Measurements from ENCODE around the gene ATP1A1.

Gene ATP1A1

DNA sequence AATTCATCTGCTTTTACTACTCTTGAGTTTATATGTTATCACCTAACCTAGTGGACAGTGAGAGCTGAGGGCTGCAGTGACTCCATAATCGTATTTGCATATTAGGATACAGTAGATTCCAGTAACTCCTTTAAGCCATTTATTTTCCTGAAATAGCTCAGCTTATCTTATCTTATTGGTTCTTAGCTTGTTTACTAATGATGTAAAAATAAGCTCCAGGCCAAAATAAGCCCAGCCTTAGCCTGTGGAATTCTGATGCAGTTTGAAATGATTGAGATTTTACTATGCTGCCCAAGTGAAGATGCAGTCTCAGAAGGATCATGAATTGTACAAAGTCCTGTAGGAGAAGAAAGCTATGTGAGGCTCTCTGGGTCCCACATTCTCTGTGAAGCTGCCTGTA, 18.1 kb downstream of the ATP1A1 start:
- DNase-seq, result no peak
- no peak for ATAC-seq

DNA sequence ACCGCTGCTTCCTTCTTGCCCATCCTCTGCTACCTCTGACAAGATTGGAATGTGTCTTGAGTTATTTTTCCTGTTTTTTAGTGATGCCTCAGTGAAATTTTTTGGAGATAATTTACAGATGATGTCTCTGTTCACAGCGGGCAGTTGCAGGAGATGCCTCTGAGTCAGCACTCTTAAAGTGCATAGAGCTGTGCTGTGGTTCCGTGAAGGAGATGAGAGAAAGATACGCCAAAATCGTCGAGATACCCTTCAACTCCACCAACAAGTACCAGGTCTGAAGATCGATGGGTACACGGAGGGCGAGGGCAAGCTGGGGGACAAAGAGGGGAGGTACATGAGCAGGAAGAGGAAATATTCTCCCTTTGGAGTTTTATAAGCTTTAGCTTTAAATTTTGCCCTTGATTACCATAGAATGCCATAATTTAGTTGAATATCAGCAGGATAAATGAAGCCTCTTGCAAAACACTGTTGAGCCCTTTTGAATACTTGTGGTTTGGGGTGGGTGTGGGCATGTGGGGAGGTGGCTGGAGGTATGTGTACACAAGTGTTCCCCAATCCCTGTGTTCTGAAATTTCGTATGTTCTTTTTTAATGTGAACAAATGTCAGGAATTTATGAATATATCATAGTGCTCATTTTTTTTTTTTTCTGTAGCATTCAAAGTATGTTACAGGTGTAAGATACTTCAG, 19.8 kb downstream of the ATP1A1 start:
- no peak for ATAC-seq

DNA sequence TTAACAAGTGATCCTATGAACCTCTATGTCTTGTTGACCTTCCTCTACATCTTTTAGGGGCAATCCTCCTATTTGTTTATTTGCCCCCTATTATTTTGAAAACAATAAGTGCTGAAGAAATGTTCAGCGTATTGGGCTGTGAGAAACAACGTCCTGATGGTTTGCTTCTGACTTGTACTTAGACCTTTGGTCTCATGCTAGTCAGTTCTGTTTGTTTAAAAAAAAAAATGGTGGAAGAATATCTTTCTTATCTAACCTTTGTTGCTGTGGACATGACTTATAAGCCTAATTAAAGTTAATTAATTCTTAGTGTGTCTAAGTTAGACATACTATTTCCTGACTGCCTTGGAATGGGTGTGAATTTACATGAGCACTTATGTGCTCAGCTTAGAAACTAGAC, 20.7 kb downstream of the ATP1A1 start:
- DNase-seq (no peak), ATAC-seq (no peak)

More for the DNA sequence above, 19.8 kb downstream of the ATP1A1 start:
- DNase-seq, result no peak

DNA sequence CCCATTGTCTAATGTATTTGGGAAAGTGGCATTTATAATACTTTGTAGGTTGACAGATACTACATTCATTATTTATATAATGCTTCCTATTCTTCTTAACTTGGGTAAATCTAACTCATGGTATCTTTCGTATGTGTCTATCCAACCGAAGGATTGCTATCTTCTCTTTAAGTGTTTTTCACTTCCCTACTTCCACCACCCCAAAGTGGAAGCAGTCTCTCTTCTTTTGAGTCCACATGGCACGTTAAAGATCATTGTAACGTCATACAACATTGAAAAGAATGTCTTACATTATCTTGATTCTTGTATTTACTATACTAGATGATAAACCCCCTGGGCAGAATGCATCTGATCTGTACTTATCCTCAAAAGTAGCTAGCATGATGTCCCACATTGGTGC, 21.2 kb downstream of the ATP1A1 start:
- DNase-seq (no peak), ATAC-seq (no peak)

DNA sequence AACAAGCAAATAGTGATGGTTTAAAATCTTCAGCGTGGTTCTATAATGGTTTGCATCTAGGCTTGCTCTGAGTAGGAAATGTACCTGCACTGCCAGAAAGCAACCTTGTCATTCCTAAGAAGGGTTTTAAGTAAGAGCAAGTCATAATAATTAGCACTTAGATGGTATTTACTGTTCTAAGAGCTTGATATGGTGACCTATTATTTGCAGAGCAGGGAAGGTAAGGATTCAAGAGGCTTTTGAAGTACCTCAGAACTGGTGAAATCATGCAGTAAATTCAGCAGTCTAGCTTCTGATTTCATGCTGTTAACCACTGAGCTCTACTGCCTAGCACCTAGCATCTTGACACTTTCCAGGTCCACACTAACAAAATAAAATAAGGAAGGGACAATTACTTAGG, 23.7 kb downstream of the ATP1A1 start:
- ATAC-seq (no peak), DNase-seq (no peak)

DNA sequence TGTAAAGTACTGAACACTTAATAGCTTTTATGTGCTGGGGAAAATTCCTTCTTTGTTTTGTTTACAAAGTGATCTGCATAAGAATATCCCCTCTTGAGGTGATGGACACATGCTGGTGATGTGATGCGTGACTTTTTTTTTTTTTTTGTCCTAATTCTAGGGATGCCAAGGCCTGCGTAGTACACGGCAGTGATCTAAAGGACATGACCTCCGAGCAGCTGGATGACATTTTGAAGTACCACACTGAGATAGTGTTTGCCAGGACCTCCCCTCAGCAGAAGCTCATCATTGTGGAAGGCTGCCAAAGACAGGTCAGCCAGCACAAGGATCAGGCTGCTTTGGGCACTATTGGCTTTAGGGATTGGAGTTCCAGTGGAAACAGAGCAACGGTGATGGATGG, 24.7 kb downstream of the ATP1A1 start:
- no peak for DNase-seq
- ATAC-seq, result no peak

DNA sequence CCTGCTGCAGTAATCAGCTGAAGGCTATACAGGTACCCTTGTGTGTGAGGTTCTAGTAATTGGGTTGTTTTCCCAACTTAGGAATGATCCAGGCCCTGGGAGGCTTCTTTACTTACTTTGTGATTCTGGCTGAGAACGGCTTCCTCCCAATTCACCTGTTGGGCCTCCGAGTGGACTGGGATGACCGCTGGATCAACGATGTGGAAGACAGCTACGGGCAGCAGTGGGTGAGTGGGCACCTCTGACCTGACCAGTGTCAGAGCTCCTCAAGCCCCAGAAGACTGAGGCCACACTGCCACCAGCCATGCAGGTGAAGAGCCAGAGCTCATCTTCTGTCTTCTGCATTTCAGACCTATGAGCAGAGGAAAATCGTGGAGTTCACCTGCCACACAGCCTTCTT, 27.7 kb downstream of the ATP1A1 start:
- no peak for DNase-seq
- no peak for ATAC-seq

DNA sequence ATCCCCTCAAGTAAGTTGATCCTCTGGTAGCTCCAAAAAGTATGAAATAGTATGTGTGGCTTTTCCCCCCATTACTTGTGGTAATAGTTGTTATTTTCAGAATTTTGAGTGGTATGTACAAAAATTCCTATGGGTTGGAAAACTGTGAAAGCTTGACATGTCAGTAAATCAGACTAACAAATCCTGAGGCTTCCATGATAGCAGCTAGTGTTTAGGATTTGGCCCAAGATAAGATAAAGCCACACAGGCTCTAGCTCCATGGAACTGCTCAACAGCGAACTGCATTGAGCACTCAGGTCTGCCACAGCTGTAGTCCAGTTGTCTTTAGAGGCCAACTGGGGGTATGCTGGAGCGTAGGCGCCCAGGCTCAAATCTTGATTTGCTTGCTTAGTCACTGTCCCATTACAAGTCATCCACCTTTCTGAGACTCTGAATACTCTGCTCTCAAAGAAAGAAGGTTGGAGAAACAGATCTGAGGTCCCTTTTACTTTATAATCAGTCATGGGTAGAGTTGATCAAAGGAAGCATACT, 28.7 kb downstream of the ATP1A1 start:
- ATAC-seq (no peak), DNase-seq (no peak)

DNA sequence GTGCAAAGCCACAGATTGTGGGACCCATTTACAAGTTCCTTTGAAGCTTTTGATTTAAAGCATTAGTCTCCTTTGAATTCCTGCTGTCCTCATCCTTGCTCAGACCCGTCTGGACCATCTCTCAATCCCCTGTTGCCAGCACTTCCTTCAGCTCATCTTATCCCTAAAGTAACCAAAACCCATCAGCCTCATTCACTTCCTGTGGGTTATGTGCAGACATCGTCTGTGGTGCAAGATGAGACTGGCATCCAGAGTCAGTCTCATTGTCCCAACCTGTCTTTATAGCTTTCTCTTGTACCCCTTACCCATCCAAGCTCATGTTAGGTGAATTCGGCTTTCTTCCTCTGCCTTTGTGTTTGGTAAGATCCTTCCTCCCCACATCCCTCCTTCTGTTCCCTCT, 29.3 kb downstream of the ATP1A1 start:
- ATAC-seq (no peak), DNase-seq (no peak)

DNA sequence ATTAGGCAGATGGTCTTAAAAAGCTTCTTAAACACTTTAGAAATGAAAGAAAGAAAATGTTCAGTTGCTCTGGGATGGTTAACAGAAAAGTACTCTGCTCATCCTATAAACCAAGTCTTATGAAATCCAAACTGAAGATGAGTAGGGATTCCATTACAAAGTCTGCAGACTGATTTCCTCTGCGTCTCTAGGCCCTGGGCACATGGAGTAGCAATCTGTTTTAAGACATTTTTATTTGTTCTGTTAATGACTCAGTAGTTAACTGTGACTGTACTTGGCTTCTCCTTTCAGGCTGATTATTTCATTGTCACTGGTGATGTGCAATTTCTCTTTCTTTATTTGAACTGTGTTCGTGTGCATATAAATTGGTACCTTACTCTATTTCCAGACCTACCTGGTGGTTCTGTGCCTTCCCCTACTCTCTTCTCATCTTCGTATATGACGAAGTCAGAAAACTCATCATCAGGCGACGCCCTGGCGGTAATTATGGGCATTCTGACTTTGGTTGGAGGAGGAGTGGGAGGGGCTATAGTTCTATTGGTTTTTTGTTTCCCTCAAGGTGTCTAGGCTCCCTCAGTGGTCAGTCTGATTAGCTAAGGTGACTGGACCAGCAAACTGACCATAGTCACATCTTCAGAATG, 30.6 kb downstream of the ATP1A1 start:
- DNase-seq (no peak), ATAC-seq (no peak)

DNA sequence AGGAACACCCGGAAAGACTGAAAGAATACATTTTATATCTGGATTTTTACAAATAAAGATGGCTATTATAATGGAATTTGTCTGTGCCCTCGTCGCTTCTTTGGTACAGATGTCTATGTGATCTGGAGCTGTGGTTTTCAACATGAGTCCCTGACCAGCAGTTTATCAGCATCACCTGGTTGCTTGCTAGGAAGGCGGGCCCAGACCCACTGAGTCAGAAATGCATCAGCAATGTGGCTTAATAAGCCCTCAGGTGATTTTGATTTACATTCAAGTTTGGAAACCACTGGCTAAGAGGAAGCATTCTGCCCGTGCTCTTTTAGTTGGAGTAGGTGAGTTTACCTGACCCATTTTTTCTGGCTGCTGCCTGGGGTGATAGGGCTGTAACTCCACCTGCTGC, 31.7 kb downstream of the ATP1A1 start:
- no peak for DNase-seq
- no peak for ATAC-seq

DNA sequence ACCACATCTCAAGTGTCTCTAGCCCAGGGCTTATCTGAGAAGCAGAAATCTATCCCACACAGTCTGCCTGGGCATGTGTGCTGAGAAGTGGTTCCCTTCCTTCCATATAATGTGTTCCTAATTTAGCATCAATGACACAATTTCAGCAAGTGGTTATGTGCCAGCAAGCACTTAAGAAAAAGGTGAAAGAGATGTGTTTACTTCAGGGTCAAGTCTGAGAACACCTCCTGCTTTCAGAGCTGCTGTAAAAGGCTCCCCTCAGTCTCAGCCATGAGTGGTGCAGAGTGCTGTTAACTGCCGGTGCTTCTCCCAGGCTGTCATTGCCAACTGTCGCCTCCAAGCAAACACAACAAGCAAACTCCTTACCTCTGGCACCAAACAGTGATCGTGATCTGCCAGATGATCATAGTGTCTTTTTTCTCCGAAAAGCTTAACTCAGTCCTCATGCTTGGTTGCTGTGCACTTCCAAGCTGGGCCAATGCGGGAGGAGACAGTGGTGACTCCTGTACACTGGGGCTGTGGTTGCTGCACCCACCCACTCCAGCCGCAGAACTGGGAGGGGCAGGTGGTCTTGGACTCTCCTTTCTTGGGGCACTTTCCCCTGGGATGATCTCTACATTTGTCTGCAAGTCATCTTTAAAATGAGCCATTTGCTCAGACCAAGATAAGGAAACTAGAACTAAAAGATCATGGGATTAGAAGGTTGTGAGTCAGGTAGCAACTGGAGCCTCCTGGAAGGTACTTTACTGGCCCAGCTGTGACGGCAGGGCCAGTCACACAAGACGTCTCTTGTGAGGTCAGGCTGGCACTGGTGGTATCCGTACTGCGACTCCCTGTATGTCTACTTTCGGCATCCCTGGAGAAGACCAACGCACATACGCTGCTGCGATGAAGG, 32.4 kb downstream of the ATP1A1 start:
- DNase-seq (no peak), ATAC-seq (no peak)

DNA sequence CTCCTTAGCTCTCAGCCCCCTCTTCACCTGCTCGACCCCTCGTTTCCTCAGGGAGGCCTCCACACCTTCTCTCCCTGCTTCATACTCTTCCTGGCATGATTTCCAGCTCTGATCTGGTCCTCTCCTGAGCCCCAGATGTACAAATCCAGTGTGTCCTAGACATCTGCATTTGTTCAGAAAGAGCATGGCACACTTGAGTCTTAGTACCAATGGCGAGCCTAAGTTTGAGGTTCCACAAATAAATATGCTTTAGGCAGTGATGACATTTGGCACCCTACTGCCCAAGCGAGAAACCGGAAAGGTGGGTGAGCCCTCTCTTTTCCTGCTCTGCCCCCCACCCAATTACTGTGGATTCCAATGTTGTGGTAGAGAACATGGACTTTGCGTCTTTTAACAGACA, 34.0 kb downstream of the ATP1A1 start:
- no peak for DNase-seq
- ATAC-seq, result no peak

DNA sequence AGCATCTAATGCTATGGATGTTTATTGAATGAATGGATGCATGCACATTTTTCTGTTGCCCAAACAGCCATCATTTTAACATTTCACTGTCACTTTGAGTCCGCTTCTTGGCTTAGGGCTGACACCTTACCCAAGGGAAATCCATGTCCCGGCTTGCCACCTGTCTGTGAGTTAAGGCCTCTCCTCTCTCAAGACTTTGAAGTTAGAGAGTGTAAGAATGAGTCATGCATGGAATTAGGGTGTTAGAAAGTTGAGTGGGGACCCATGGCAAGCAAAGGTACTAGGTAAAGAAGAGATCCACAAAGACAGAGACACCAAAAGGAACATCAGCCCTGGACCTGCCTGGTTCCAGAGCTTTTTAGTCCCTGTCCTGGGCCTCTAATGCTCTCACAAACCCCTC, 35.1 kb downstream of the ATP1A1 start:
- no peak for DNase-seq
- ATAC-seq, result no peak

DNA sequence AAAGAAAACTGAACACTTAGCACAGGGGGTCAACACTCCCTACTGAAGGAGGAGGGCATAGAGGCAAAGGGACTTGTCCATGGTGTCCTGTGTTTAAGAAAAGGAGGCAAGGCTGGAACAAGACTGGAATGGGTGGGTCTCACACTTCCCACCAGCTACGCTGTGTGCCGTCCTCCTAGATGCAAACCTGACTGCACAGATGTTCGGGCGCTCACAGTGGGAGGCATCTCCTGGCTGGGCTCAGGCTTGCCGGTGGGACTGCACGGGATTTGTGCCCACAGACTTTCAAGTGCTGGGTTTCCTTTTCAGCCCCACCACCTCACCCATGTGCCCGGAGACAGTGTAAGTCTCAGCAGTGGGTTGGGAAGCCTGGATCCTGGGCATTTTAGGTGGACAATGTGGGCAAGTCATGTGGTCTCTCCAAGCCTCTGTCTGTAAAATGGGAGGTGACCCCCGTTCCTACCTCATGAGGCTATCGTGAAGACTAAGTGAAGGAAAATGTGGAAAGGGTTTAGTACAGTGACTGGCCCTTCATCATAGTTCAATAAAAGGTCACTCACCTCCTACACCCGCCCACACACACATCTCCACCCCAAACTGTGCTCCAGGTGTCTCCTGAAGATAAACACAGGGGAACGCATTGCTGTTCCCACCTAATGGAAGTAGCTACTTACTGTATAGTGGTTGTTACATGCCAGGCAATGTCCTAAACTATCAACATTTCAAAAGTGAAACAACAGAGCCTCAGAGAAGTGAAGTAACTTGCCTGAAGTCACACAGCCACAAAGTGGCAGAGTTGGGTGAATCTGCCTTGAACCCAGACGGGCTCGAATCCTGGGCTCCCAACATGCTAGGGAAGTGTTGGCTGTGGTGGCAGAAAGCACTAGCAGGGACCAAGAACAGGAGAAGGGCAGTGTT, 36.0 kb downstream of the ATP1A1 start:
- ATAC-seq, result no peak
- DNase-seq, result no peak

DNA sequence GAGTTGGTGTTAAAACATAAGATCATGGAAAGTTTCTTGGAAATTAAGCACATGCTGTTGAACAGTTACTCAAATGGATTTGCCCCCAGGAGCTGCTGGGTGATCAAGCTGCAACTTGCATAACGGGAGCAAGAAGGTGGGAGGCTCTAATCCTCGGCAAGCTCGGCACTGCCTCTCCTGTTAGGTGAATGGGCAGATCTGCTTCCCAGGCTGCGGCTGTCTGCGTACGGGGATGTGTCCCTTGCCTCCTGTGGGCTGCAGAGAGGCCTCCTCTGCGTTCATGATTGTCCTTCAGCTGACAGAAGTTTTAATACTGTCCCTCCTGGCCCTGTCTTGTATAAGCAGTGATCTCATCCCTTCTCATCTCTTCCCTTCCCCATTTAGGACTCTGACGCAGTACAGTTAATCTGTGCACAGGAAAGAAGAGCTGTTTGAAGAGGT, 36.7 kb downstream of the ATP1A1 start:
- ATAC-seq, result no peak
- no peak for DNase-seq

DNA sequence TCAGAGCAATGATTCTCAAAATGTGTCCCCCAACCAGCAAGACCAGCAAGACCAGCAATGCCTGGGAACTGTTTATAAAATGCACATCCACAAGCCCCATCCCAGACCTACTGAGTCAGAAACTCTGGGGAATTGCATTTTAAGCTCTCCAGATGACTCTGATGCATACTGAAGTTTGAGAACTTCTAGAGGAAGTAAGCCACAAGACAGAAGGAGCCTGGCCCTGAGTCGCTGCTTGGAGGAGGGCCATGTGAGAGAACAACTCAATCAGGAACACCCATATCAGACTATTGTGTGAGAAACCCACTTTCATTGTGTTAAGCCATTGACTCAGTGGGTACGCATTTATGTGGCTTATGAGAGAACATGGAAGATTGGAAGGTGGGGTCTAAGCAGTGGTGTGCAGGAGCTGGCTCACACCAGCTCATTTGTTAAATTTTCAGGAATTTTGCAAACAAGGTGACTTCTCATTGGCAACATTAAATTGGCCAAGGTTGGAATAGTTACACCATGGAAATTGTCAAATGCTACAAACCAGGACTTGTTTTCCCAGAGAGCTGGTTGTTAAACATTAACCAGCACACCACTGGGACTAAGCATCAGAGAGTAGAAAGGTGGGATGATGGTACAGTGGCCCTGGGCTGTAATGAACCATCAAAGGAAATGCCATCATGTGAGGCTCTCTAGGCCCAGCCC, 38.9 kb downstream of the ATP1A1 start:
- DNase-seq (no peak), ATAC-seq (no peak)

DNA sequence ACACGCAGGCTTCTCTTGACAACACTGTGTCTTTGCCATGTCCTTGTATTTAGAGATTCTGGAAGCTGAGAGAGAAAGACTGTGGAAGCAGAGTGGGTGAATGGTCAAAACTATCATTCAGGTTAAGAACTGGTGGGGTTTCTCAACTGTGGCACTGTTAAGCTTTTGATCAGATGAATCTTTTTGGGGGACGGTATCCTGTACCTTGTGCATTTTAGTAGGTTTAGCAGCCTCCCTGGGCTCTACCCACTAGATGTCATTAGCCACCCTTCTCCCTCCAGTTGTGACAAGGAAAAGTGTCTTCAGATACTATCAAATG, 39.4 kb downstream of the ATP1A1 start:
- ATAC-seq (no peak), DNase-seq (no peak)

DNA sequence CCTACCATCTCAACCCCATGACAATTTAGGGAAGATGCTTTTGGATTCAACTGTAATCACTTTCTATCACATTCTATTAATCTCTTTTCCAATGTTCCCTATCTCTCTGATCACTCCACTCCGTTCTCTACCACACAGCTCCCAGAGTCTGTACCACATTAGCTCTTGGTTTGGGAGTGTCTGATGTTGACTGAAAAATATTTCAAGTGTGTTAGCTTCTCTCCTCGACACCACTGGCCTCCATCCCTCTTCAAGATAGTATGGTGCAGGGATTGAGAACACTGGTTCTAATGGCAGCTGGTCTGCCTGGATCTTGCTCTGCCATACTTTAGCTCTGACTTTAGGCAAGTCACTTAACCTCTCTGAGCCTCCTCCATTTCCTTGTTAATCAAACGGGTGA, 39.9 kb downstream of the ATP1A1 start:
- DNase-seq, result no peak
- ATAC-seq, result no peak

DNA sequence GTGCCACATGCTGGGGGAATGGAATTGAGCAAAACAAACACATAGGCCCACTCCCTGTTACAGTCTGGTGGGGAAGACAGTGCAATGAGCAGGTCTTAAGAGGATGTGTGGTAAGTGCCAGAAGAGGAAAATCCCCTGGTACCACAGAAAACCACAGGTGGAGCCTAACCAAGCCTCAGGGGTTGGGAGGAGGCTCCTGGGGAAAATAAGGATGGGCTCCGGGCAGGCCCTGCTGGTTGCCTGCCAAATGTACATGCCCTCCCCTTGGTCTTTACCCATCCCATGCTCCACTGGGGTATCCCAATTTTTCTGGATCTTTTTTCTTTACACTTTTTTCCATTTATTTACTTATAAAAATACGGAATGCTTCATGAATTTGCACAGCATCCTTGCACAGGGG, 40.4 kb downstream of the ATP1A1 start:
- DNase-seq (no peak), ATAC-seq (no peak)

DNA sequence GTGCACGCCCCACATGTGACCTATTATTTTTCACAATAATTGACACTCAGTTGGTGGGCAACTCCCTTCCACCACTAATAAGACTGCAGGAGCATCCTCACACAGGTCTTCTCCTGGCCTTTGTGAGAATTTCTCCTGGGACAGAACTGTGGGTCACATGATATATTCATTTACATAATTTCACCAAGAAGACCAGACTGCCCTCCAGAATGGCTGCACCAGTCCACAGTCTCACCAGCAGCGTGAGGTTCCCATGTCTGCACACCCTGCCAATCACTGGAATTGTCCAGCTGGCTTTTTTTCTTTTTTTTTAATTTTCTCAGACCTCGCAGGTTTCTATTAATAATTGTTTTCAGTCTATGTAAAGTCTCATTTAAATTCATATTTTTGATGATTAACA, 41.3 kb downstream of the ATP1A1 start:
- no peak for DNase-seq

More for the DNA sequence above, 41.3 kb downstream of the ATP1A1 start:
- no peak for ATAC-seq
